Measurements from ENCODE around the gene ATF5. TPM values are rescaled to one million over a fixed set of nuclear protein-coding genes. Genes with fewer than 3 reads are reported as not detected.

Gene ATF5
- total and polyA plus RNA-seq, 2 experiments from 2014 or later, result 23.8 to 34.4 TPM

- Histone ChIP-seq H3K4me2 (no peak overlapping the region), H3K27me3 (no peaks in the 10 kb centered on the region), H3K9me3 (ENCODE audit: low read depth) (no peaks in the 10 kb centered on the region), H3K27ac (no peak overlapping the region), H3K4me3 (no peak overlapping the region), H3K9me2 (replicated peaks; ENCODE audit: insufficient read depth) (no peaks in the 10 kb centered on the region), H3K36me3 (replicated peaks; ENCODE audit: insufficient read depth, low read depth) (no peaks in the 10 kb centered on the region), H2AFZ (no peak overlapping the region), H3K79me2 (no peaks in the 10 kb centered on the region), H4K20me1 (ENCODE audit: insufficient read depth, poor library complexity, severe bottlenecking) (no peaks in the 10 kb centered on the region), H3K4me1 (ENCODE audit: insufficient read depth) (no peaks in the 10 kb centered on the region)
- TF ChIP-seq EZH2 (IDR thresholded peaks at IDR 0.05; ENCODE audit: borderline replicate concordance) (no peak), EZH2phosphoT487 (IDR thresholded peaks at IDR 0.05; ENCODE audit: low read depth, severe bottlenecking, unreplicated experiment) (no peak)
- no peak for DNase-seq (ENCODE audit: low spot score)
- 79% methylated on average over 16 of the region's 17 CpGs for WGBS (ENCODE audit: low lambda C conversion rate, missing lambda C conversion rate)
Measured at GRCh38 chr19:49895566-49896297, 33.3 kb upstream of the ATF5 start.

- Histone ChIP-seq H3K79me2 (no peaks in the 10 kb centered on the region), H3K4me1 (ENCODE audit: insufficient read depth) (no peaks in the 10 kb centered on the region), H3K27ac (no peak within 1 kb of the TSS), H3K4me3 (no peak within 1 kb of the TSS), H3K27me3 (no peaks in the 10 kb centered on the region), H3K4me2 (no peak within 1 kb of the TSS), H4K20me1 (ENCODE audit: insufficient read depth, poor library complexity, severe bottlenecking) (no peaks in the 10 kb centered on the region), H3K36me3 (replicated peaks; ENCODE audit: insufficient read depth, low read depth) (no peaks in the 10 kb centered on the region), H2AFZ (no peak within 1 kb of the TSS), H3K9me3 (ENCODE audit: low read depth) (no peaks in the 10 kb centered on the region), H3K9me2 (replicated peaks; ENCODE audit: insufficient read depth) (no peaks in the 10 kb centered on the region)
- no peak for TF ChIP-seq EZH2phosphoT487 (IDR thresholded peaks at IDR 0.05; ENCODE audit: low read depth, severe bottlenecking, unreplicated experiment)
- no peak for TF ChIP-seq CTCF (IDR thresholded peaks at IDR 0.05; ENCODE audit: poor library complexity)
- no peak for TF ChIP-seq EZH2 (IDR thresholded peaks at IDR 0.05; ENCODE audit: borderline replicate concordance)
- WGBS (ENCODE audit: low lambda C conversion rate, missing lambda C conversion rate), result 64% methylated on average over 20 of the region's 20 CpGs
- no peak for DNase-seq (ENCODE audit: low spot score)
Measured at GRCh38 chr19:49896863-49897621, 32.0 kb upstream of the ATF5 start, which contains the start of gene IL4I1. IL4I1 (minus strand) TSS chr19:49896887; CDS start chr19:49896160, 727 bp downstream.

GRCh38 chr19:49904136-49904535 is 24.9 kb upstream of the ATF5 start:
- no peak overlapping the region for H2AFZ ChIP-seq
- H3K4me1 ChIP-seq (ENCODE audit: insufficient read depth), result no peaks in the 10 kb centered on the region
- H3K36me3 ChIP-seq (replicated peaks; ENCODE audit: insufficient read depth, low read depth), result no peaks in the 10 kb centered on the region
- no peak overlapping the region for H3K27ac ChIP-seq
- H3K9me2 ChIP-seq (replicated peaks; ENCODE audit: insufficient read depth), result no peaks in the 10 kb centered on the region
- H3K9me3 ChIP-seq (ENCODE audit: low read depth), result no peaks in the 10 kb centered on the region
- H3K4me2 ChIP-seq, result no peak overlapping the region
- no peaks in the 10 kb centered on the region for H3K79me2 ChIP-seq
- H3K4me3 ChIP-seq, result no peak overlapping the region
- WGBS (ENCODE audit: low lambda C conversion rate, missing lambda C conversion rate), result 85% methylated on average over 6 of the region's 6 CpGs
- no peak for TF ChIP-seq EZH2phosphoT487 (IDR thresholded peaks at IDR 0.05; ENCODE audit: low read depth, severe bottlenecking, unreplicated experiment)
- TF ChIP-seq EZH2 (IDR thresholded peaks at IDR 0.05; ENCODE audit: borderline replicate concordance), result no peak
- H3K27me3 ChIP-seq, result no peaks in the 10 kb centered on the region
- H4K20me1 ChIP-seq (ENCODE audit: insufficient read depth, poor library complexity, severe bottlenecking), result no peaks in the 10 kb centered on the region
- no peak for DNase-seq (ENCODE audit: low spot score)

GRCh38 chr19:49906879-49907564 is 22.0 kb upstream of the ATF5 start:
- Histone ChIP-seq H3K4me2 (no peak overlapping the region), H3K36me3 (replicated peaks; ENCODE audit: insufficient read depth, low read depth) (no peaks in the 10 kb centered on the region), H3K9me3 (ENCODE audit: low read depth) (no peaks in the 10 kb centered on the region), H4K20me1 (ENCODE audit: insufficient read depth, poor library complexity, severe bottlenecking) (no peaks in the 10 kb centered on the region), H3K79me2 (no peaks in the 10 kb centered on the region), H3K27ac (no peak overlapping the region), H3K4me3 (no peak overlapping the region), H3K4me1 (ENCODE audit: insufficient read depth) (no peaks in the 10 kb centered on the region), H3K27me3 (no peaks in the 10 kb centered on the region), H2AFZ (no peak overlapping the region), H3K9me2 (replicated peaks; ENCODE audit: insufficient read depth) (no peaks in the 10 kb centered on the region)
- 96% methylated on average over 15 of the region's 16 CpGs for WGBS (ENCODE audit: low lambda C conversion rate, missing lambda C conversion rate)
- no peak for DNase-seq (ENCODE audit: low spot score)
- TF ChIP-seq CTCF (IDR thresholded peaks at IDR 0.05; ENCODE audit: poor library complexity) (no peak), EZH2 (IDR thresholded peaks at IDR 0.05; ENCODE audit: borderline replicate concordance) (no peak), EZH2phosphoT487 (IDR thresholded peaks at IDR 0.05; ENCODE audit: low read depth, severe bottlenecking, unreplicated experiment) (no peak)
